D721Med (cell line): ENCODE data around the gene ZNF764.
"Not testable (repeated sequence)": the region's sequence is repeated elsewhere in the genome, so short reads cannot be mapped to it uniquely, and the experiment has no call there.

ENCODE experiments used
- DNase-seq: peaks from one replicate; pipeline ENCODE4 v3.0.0; 2011; ENCODE audit warnings: low spot score; ENCODE audit not compliant: insufficient read length
- FAIRE-seq: peaks from 2 replicates; lab custom pipeline; 2011; peaks lifted over from hg19 to GRCh38; lab: Jason Lieb, UNC
- TF ChIP-seq, protein P1 (sequence below): IDR thresholded peaks from 2 replicates; pipeline ENCODE4 v1.5.1; 2012; ENCODE audit warnings: mild to moderate bottlenecking, control low read depth; ENCODE audit not compliant: insufficient read depth; ENCODE audit errors: missing control alignments

Gene ZNF764

DNA sequence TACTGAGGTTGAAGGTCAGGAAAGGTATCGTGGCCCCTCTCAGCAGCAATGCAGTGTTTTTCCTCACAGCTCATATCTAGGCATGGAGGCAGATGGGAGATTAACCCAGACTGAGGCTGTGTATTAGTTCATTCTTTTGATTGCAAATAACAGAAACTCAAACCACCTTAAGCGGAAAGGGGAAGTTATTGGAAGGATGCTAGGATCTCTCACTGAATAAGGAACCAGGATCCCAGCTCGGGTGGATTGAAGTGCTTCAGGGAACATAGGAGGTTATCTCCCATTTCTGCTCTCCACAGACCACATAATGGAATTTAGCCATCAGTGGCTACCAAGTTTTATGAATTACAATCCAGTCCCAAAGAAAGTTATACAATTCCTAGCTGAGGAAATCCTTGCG, 43.8 kb upstream of the ZNF764 start:
- TF ChIP-seq, protein P1, sequence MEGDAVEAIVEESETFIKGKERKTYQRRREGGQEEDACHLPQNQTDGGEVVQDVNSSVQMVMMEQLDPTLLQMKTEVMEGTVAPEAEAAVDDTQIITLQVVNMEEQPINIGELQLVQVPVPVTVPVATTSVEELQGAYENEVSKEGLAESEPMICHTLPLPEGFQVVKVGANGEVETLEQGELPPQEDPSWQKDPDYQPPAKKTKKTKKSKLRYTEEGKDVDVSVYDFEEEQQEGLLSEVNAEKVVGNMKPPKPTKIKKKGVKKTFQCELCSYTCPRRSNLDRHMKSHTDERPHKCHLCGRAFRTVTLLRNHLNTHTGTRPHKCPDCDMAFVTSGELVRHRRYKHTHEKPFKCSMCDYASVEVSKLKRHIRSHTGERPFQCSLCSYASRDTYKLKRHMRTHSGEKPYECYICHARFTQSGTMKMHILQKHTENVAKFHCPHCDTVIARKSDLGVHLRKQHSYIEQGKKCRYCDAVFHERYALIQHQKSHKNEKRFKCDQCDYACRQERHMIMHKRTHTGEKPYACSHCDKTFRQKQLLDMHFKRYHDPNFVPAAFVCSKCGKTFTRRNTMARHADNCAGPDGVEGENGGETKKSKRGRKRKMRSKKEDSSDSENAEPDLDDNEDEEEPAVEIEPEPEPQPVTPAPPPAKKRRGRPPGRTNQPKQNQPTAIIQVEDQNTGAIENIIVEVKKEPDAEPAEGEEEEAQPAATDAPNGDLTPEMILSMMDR: no peak
- DNase-seq (no peak), FAIRE-seq (no peak)

DNA sequence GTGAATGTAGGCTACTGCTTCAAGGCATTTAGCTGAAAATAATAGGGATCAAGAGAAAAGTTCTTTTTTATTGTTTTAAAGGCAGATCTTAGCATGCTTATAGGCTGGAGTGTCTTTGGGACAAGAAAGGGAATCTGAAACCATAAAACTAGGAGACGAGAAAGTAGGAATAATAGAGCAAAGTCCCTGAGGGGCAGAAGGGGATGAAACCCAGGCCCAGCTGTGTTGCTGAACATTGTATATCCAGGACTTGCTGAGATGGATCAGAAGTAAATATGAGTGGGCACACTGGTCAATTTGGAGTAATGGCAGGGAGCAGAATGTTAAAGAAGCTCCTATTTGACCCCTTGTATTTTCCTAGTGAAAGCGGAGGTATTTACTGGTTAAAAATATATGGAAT, 42.8 kb upstream of the ZNF764 start:
- DNase-seq (no peak), FAIRE-seq (no peak)
- TF ChIP-seq, protein P1: no peak

DNA sequence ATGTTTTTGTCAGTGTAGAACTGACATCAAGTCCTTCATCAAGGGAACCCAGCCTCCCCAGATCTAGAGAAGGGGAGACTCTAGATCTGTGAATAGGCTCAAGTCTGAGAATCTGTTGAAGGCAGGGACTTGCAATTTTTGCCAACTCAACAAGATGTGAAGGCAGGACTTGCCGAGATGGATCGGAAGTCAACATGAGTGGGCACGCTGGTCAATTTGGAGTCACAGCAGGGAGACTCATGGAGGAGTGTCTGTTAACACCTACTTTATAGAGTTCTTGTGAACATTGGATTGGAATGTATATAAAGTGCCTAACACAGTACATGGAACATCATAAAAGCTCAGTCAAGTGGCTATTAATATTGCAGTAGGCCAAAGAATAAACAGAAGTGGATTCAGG, 42.0 kb upstream of the ZNF764 start:
- DNase-seq: no peak
- FAIRE-seq: no peak
- TF ChIP-seq, protein P1: no peak

DNA sequence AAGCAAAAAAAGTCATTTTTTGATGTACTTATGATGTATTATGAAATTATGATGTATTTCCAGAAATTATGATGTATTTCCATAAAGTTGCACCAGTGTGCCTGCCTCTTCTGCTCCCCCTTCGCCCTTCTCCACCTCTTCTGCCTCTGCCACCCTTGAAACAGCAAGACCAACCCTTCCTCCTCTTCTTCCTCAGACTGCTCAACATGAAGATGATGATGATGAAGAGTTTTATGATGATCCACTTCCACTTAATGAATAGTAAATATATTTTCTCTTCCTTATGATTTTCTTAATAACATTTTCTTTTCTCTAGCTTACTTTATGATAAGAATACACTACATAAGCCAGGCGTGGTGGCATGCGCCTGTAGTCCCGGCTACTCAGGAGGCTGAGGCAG, 34.7 kb upstream of the ZNF764 start:
- TF ChIP-seq, protein P1: no peak
- FAIRE-seq (no peak), DNase-seq (no peak)

DNA sequence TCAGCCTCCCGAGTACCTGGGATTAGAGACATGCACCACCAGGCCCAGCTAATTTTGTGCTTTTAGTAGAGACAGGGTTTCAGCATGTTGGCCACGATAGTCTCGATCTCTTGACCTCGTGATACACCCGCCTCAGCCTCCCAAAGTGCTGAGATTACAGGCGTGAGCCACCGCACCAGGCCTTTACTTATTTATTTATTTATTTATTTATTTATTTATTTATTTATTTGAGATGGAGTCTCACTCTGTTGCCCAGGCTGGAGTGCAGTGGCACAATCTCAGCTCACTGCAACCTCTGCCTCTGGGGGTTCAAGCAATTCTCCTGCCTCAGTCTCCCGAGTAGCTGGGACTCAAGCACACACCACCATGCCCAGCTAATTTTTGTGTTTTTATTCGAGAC, 32.7 kb upstream of the ZNF764 start:
- DNase-seq, FAIRE-seq: not testable (repeated sequence)

DNA sequence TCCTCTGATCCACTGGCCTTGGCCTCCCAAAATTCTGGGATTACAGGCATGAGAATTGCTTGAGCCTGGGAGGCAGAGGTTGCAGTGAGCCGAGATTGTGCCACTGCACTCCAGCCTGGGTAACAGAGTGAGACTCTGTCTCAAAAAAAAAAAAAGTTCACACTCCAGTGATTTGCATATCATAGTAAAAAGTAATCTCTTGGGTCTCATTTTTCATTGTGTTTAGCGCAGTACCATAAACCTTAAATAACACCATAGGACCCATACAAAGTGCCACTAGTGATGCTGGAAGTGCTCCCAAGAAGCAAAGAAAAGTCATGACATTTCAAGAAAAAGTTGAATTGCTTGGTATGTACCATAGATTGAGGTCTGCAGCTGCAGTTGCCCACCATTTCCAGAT, 31.4 kb upstream of the ZNF764 start:
- FAIRE-seq, DNase-seq: not testable (repeated sequence)

DNA sequence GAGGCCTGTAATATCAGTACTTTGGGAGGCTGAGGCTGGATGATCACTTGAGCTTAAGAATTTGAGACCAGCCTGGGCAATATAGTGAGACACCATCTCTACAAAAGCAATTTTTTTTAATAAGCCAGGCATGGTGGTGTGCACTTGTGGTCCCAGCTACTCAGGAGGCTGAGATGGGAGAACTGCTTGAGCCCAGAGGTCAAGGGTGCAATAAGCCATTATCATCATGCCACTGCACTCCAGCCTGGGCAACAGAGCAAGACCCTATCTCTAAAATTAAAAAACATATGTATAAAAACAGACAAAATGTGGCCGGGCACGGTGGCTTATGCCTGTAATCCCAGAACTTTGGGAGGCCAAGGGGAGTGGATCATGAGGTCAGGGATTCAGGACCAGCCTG, 30.5 kb upstream of the ZNF764 start:
- TF ChIP-seq, protein P1: no peak
- no peak for DNase-seq

DNA sequence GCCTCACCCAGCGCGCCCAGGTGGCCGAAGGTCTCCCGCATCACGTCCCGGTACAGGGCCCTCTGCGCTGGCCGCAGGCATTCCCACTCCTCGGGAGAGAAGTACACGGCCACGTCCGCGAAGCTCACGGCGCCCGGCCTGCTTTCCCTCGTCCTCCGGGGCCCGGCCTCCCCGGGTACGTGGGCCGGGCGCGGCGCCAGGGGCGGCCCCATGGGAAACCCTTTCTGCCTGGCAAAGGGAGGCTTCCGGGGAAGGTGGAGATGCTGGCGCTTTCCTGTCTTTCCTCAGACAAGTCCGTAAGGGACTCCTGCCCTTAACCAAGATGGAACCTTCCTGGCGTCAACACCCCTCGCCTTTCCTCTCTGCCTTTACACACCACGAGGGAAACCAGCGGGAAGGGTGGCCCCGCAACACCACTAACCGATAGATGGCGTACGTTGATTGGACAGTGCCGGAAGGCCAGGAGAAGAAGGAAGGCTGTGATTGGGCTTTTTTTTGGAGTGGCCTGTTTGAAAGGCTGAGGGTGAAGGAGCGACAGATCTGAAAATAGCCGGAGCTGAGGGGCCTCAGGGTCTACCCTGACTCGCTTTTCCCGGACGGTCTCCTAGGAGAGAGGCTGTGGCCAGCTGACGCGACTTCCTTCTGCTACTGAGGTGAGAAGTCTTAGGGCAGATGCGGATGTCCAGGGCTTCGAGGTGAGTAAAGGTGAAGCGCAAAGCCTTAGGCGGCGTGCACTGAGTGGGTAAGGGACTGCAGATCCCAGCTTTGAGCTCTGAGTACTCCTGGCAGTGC, 27.4 kb upstream of the ZNF764 start, which contains the start of gene ZNF785:
TSS of gene ZNF785 (minus strand) at position 298 of the 792 bp plus-strand sequence. CDS start at position 212, 86 bp downstream.
- FAIRE-seq (peak; percentile 41), DNase-seq (peak; percentile 89)
- TF ChIP-seq, protein P1: peak; percentile 1

More for the DNA sequence above, 30.5 kb upstream of the ZNF764 start:
- FAIRE-seq: no peak
